SK-N-SH treated with all-trans-retinoic acid at 6 μM for 48 hours (cell line): ENCODE results near the gene MYCBPAP.
A peak's percentile ranks its signal among the peaks of the same experiment; 100 is the strongest.

ENCODE experiments used
- ATAC-seq: fragments of 200-7000 bp; cut with Tn5 transposase; 3 replicates; pipeline ENCODE4 v1.9.1; 2020; ENCODE audit warnings: mild to moderate bottlenecking, moderate library complexity
- ARNTL ChIP-seq: fragments of 450-650 bp; formaldehyde crosslinking; IDR thresholded peaks from 2 replicates; pipeline ENCODE4 v1.5.0; 2020; ENCODE audit warnings: low read depth, mild to moderate bottlenecking, moderate library complexity, borderline replicate concordance
- BACH2 ChIP-seq: fragments of 250-450 bp; sonication (Bioruptor Pico); IDR thresholded peaks from 2 replicates; pipeline ENCODE4 v1.9.0; 2021; ENCODE audit warnings: mild to moderate bottlenecking, borderline replicate concordance
- CSDC2 ChIP-seq: fragments of 250-450 bp; sonication (Bioruptor Pico); IDR thresholded peaks from 2 replicates; pipeline ENCODE4 v1.5.0; 2020; ENCODE audit warnings: mild to moderate bottlenecking, moderate library complexity
- ESRRG ChIP-seq: fragments of 250-450 bp; sonication (Bioruptor Pico); IDR thresholded peaks from 2 replicates; pipeline ENCODE4 v1.6.1; 2021; ENCODE audit warnings: mild to moderate bottlenecking
- GLIS3 ChIP-seq: fragments of 250-450 bp; sonication (Bioruptor Pico); IDR thresholded peaks from 2 replicates; pipeline ENCODE4 v1.5.0; 2020; ENCODE audit warnings: mild to moderate bottlenecking, moderate library complexity
- ISL1 ChIP-seq: fragments of 250-450 bp; sonication (Bioruptor Pico); IDR thresholded peaks from 2 replicates; pipeline ENCODE4 v2.1.2; 2022; ENCODE audit warnings: mild to moderate bottlenecking, moderate library complexity
- OSR1 ChIP-seq: fragments of 250-450 bp; sonication (Bioruptor Pico); IDR thresholded peaks from 2 replicates; pipeline ENCODE4 v1.8.0; 2022; ENCODE audit warnings: moderate library complexity, mild to moderate bottlenecking, inconsistent platforms
- PPARA ChIP-seq: fragments of 250-450 bp; sonication (Bioruptor Pico); IDR thresholded peaks from 2 replicates; pipeline ENCODE4 v1.5.0; 2020; ENCODE audit warnings: mild to moderate bottlenecking, borderline replicate concordance
- RARB ChIP-seq: fragments of 250-450 bp; sonication (Bioruptor Pico); IDR thresholded peaks from 2 replicates; pipeline ENCODE4 v1.8.0; 2021; ENCODE audit warnings: mild to moderate bottlenecking, moderate library complexity
- SNAI2 ChIP-seq: fragments of 250-450 bp; sonication (Bioruptor Pico); IDR thresholded peaks from 2 replicates; pipeline ENCODE4 v1.5.0; 2020; ENCODE audit warnings: mild to moderate bottlenecking, moderate library complexity
- TCF4 ChIP-seq: fragments of 250-450 bp; sonication (Bioruptor Pico); IDR thresholded peaks from 2 replicates; pipeline ENCODE4 v1.8.0; 2021; ENCODE audit warnings: mild to moderate bottlenecking, moderate library complexity, borderline replicate concordance
- TOX ChIP-seq: fragments of 250-450 bp; sonication (Bioruptor Pico); IDR thresholded peaks from 2 replicates; pipeline ENCODE4 v1.8.0; 2021; ENCODE audit warnings: mild to moderate bottlenecking, moderate library complexity, borderline replicate concordance
- ZC3H10 ChIP-seq: fragments of 250-450 bp; sonication (Bioruptor Pico); IDR thresholded peaks from 2 replicates; pipeline ENCODE4 v1.5.1; 2021; ENCODE audit warnings: mild to moderate bottlenecking, moderate library complexity
- ZFP3 ChIP-seq: fragments of 250-450 bp; sonication (Bioruptor Pico); IDR thresholded peaks from 2 replicates; pipeline ENCODE4 v1.5.0; 2020; ENCODE audit warnings: mild to moderate bottlenecking, moderate library complexity
- ZFP30 ChIP-seq: fragments of 450-650 bp; formaldehyde crosslinking; IDR thresholded peaks from 2 replicates; pipeline ENCODE4 v1.5.0; 2022; ENCODE audit warnings: mild to moderate bottlenecking, moderate library complexity
- ZNF565 ChIP-seq: fragments of 450-650 bp; formaldehyde crosslinking; conservative IDR thresholded peaks from 2 replicates; pipeline ENCODE4 v1.5.0; 2020; ENCODE audit warnings: low read depth, mild to moderate bottlenecking, moderate library complexity
- ZNF70 ChIP-seq: fragments of 450-650 bp; formaldehyde crosslinking; IDR thresholded peaks from 2 replicates; pipeline ENCODE4 v1.5.0; 2020; ENCODE audit warnings: mild to moderate bottlenecking, moderate library complexity
- ZNF8 ChIP-seq: fragments of 450-650 bp; formaldehyde crosslinking; IDR thresholded peaks from 2 replicates; pipeline ENCODE4 v1.5.0; 2020; ENCODE audit warnings: mild to moderate bottlenecking, moderate library complexity
- TF ChIP-seq, protein P1 (sequence below): fragments of 250-450 bp; sonication (Bioruptor Pico); IDR thresholded peaks from 2 replicates; pipeline ENCODE4 v1.5.1; 2021; ENCODE audit warnings: mild to moderate bottlenecking, moderate library complexity
- TF ChIP-seq, protein P2 (sequence below): fragments of 250-450 bp; sonication (Bioruptor Pico); IDR thresholded peaks from 2 replicates; pipeline ENCODE4 v1.8.0; 2021; ENCODE audit warnings: low read depth, mild to moderate bottlenecking, moderate library complexity, borderline replicate concordance
- TF ChIP-seq, protein P3 (sequence below): fragments of 250-450 bp; sonication (Bioruptor Pico); IDR thresholded peaks from 2 replicates; pipeline ENCODE4 v1.5.0; 2020; ENCODE audit warnings: mild to moderate bottlenecking, moderate library complexity
- TF ChIP-seq, protein P4 (sequence below): fragments of 250-450 bp; sonication (Bioruptor Pico); IDR thresholded peaks from 2 replicates; pipeline ENCODE4 v1.5.1; 2020; ENCODE audit warnings: low read depth, mild to moderate bottlenecking, moderate library complexity
- TF ChIP-seq, protein P5 (sequence below): fragments of 250-450 bp; sonication (Bioruptor Pico); IDR thresholded peaks from 2 replicates; pipeline ENCODE4 v1.8.0; 2020; ENCODE audit warnings: mild to moderate bottlenecking, moderate library complexity, borderline replicate concordance

Gene MYCBPAP

DNA sequence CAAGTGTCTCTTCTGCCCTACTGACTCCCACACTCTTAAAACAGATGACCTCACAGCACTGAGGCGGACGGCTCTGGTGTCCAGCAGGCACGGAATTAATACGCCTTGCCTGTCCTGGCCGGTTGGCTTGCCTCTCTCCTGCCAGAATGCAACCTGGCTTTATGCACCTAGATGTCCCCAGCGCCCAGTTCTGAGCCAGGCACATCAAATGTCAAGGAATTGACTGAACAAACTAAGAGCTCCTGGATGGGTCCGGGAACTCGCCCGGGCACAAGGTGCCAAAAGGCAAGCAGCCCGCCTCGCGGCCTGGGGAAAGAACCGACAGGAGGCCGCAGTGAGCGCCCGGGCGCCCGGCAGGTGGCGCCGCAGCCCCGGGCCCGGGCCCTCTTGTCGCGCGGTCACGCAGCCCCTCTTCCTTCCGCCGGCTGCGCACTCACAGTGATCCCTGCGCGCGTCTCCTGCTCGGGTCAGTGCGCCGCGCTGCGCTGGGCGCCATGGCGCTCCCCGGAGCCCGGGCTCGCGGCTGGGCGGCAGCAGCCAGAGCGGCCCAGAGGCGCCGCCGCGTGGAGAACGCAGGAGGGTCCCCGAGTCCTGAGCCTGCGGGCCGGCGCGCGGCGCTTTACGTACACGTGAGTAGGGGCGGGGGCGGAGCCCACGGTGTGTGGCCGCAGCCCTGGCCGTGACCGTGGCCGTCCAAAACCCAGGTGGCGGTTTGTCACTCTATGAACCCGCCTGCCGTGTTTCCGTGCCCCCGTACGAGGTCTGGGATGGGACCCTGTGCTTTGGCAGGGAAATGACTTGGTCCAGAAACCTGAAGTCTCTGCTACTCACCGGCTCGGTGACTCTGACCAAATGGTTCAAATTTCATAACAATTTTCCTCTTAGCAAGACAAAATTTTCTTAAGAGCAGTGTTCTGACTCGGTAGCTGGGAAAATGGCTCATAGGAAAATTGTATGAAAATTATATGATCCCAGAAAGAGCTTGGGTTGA lies 29.6 kb upstream of the MYCBPAP start, which contains the start of gene RSAD1:
TSS of gene RSAD1 (plus strand) at position 470 of the 991 bp plus-strand sequence. CDS start at position 495, 25 bp downstream.
- ATAC-seq, result peak; percentile 88
- TF ChIP-seq RARB (no peak), ISL1 (CRISPR knock-in tag) (no peak), ZFP30 (0 out of 2 replicates have a peak, but pooled peaks have one; percentile 23), ZFP3 (CRISPR knock-in tag) (peak; percentile 84; the same call in 1 of the 2 replicates), ZC3H10 (CRISPR knock-in tag) (peak; percentile 45; the same call in 1 of the 2 replicates), BACH2 (0 out of 2 replicates have a peak, but pooled peaks have one; percentile 32), ZNF70 (CRISPR knock-in tag) (no peak), PPARA (CRISPR knock-in tag) (no peak), OSR1 (CRISPR knock-in tag) (no peak), CSDC2 (CRISPR knock-in tag) (peak; percentile 91; the same call in 1 of the 2 replicates), ZNF8 (CRISPR knock-in tag) (no peak), SNAI2 (peak; percentile 73; the same call in 1 of the 2 replicates), ESRRG (CRISPR knock-in tag) (no peak), TOX (no peak), ZNF565 (no peak), TCF4 (CRISPR knock-in tag) (no peak), ARNTL (CRISPR knock-in tag) (no peak), GLIS3 (peak; percentile 68; the same call in 1 of the 2 replicates)
- TF ChIP-seq, protein P1, sequence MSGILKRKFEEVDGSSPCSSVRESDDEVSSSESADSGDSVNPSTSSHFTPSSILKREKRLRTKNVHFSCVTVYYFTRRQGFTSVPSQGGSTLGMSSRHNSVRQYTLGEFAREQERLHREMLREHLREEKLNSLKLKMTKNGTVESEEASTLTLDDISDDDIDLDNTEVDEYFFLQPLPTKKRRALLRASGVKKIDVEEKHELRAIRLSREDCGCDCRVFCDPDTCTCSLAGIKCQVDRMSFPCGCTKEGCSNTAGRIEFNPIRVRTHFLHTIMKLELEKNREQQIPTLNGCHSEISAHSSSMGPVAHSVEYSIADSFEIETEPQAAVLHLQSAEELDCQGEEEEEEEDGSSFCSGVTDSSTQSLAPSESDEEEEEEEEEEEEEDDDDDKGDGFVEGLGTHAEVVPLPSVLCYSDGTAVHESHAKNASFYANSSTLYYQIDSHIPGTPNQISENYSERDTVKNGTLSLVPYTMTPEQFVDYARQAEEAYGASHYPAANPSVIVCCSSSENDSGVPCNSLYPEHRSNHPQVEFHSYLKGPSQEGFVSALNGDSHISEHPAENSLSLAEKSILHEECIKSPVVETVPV (CRISPR knock-in tag), result no peak
- TF ChIP-seq, protein P2, sequence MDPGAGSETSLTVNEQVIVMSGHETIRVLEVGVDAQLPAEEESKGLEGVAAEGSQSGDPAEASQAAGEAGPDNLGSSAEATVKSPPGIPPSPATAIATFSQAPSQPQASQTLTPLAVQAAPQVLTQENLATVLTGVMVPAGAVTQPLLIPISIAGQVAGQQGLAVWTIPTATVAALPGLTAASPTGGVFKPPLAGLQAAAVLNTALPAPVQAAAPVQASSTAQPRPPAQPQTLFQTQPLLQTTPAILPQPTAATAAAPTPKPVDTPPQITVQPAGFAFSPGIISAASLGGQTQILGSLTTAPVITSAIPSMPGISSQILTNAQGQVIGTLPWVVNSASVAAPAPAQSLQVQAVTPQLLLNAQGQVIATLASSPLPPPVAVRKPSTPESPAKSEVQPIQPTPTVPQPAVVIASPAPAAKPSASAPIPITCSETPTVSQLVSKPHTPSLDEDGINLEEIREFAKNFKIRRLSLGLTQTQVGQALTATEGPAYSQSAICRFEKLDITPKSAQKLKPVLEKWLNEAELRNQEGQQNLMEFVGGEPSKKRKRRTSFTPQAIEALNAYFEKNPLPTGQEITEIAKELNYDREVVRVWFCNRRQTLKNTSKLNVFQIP, result no peak
- TF ChIP-seq, protein P3, sequence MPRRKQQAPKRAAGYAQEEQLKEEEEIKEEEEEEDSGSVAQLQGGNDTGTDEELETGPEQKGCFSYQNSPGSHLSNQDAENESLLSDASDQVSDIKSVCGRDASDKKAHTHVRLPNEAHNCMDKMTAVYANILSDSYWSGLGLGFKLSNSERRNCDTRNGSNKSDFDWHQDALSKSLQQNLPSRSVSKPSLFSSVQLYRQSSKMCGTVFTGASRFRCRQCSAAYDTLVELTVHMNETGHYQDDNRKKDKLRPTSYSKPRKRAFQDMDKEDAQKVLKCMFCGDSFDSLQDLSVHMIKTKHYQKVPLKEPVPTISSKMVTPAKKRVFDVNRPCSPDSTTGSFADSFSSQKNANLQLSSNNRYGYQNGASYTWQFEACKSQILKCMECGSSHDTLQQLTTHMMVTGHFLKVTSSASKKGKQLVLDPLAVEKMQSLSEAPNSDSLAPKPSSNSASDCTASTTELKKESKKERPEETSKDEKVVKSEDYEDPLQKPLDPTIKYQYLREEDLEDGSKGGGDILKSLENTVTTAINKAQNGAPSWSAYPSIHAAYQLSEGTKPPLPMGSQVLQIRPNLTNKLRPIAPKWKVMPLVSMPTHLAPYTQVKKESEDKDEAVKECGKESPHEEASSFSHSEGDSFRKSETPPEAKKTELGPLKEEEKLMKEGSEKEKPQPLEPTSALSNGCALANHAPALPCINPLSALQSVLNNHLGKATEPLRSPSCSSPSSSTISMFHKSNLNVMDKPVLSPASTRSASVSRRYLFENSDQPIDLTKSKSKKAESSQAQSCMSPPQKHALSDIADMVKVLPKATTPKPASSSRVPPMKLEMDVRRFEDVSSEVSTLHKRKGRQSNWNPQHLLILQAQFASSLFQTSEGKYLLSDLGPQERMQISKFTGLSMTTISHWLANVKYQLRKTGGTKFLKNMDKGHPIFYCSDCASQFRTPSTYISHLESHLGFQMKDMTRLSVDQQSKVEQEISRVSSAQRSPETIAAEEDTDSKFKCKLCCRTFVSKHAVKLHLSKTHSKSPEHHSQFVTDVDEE (CRISPR knock-in tag), result peak; percentile 93; the same call in 1 of the 2 replicates
- TF ChIP-seq, protein P4, sequence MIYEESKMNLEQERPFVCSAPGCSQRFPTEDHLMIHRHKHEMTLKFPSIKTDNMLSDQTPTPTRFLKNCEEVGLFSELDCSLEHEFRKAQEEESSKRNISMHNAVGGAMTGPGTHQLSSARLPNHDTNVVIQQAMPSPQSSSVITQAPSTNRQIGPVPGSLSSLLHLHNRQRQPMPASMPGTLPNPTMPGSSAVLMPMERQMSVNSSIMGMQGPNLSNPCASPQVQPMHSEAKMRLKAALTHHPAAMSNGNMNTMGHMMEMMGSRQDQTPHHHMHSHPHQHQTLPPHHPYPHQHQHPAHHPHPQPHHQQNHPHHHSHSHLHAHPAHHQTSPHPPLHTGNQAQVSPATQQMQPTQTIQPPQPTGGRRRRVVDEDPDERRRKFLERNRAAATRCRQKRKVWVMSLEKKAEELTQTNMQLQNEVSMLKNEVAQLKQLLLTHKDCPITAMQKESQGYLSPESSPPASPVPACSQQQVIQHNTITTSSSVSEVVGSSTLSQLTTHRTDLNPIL (CRISPR knock-in tag), result no peak
- TF ChIP-seq, protein P5, sequence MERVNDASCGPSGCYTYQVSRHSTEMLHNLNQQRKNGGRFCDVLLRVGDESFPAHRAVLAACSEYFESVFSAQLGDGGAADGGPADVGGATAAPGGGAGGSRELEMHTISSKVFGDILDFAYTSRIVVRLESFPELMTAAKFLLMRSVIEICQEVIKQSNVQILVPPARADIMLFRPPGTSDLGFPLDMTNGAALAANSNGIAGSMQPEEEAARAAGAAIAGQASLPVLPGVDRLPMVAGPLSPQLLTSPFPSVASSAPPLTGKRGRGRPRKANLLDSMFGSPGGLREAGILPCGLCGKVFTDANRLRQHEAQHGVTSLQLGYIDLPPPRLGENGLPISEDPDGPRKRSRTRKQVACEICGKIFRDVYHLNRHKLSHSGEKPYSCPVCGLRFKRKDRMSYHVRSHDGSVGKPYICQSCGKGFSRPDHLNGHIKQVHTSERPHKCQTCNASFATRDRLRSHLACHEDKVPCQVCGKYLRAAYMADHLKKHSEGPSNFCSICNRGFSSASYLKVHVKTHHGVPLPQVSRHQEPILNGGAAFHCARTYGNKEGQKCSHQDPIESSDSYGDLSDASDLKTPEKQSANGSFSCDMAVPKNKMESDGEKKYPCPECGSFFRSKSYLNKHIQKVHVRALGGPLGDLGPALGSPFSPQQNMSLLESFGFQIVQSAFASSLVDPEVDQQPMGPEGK, result no peak
